CD1c-positive myeloid dendritic cell (primary cell): ENCODE results near the gene TIAM1.
A peak's percentile ranks its signal among the peaks of the same experiment; 100 is the strongest.

ENCODE experiments used
- DNase-seq: peaks from one replicate; pipeline ENCODE4 v3.0.0-alpha.2; 2016; ENCODE audit errors: extremely low spot score

TIAM1 gene

GRCh38 chr21:31343680-31344480 lies at the start of gene TIAM1:
Gene TIAM1 (minus strand): TSS chr21:31344261. CDS start chr21:31266972, 77,289 bp downstream.
- peak; percentile 94 for DNase-seq

- no peak for DNase-seq
Observed at GRCh38 chr21:31387560-31388186, 43.6 kb upstream of the TIAM1 start.

- DNase-seq = no peak
Observed at GRCh38 chr21:31386006-31386405, 41.9 kb upstream of the TIAM1 start.

GRCh38 chr21:31383770-31384169 lies 39.7 kb upstream of the TIAM1 start:
- no peak for DNase-seq

GRCh38 chr21:31382060-31382459 lies 38.0 kb upstream of the TIAM1 start:
- DNase-seq = no peak

GRCh38 chr21:31376301-31376700 lies 32.2 kb upstream of the TIAM1 start:
- DNase-seq = no peak

- DNase-seq = no peak
Observed at GRCh38 chr21:31374395-31374794, 30.3 kb upstream of the TIAM1 start.

GRCh38 chr21:31372471-31372765 lies 28.4 kb upstream of the TIAM1 start:
- DNase-seq = no peak

GRCh38 chr21:31371715-31372470 lies 27.8 kb upstream of the TIAM1 start:
- DNase-seq = no peak

GRCh38 chr21:31370893-31371544 lies 27.0 kb upstream of the TIAM1 start:
- no peak for DNase-seq

- no peak for DNase-seq
Observed at GRCh38 chr21:31370281-31370892, 26.3 kb upstream of the TIAM1 start.

- no peak for DNase-seq
Observed at GRCh38 chr21:31368361-31368760, 24.3 kb upstream of the TIAM1 start.

GRCh38 chr21:31367801-31368200 lies 23.7 kb upstream of the TIAM1 start:
- DNase-seq = no peak

- no peak for DNase-seq
Observed at GRCh38 chr21:31366825-31367224, 22.8 kb upstream of the TIAM1 start.

- no peak for DNase-seq
Observed at GRCh38 chr21:31364253-31364945, 20.3 kb upstream of the TIAM1 start.

- no peak for DNase-seq
Observed at GRCh38 chr21:31363720-31364119, 19.7 kb upstream of the TIAM1 start.

- no peak for DNase-seq
Observed at GRCh38 chr21:31360717-31361116, 16.7 kb upstream of the TIAM1 start.

GRCh38 chr21:31358158-31358557 lies 14.1 kb upstream of the TIAM1 start:
- DNase-seq = peak; percentile 56

GRCh38 chr21:31356440-31356839 lies 12.4 kb upstream of the TIAM1 start:
- DNase-seq = no peak

GRCh38 chr21:31354604-31355443 lies 10.8 kb upstream of the TIAM1 start:
- peak; percentile 67 for DNase-seq
